Astrocyte (in vitro differentiated cells and primary cell): ENCODE data around the gene SMARCA4. TPM values are rescaled to one million over a fixed set of nuclear protein-coding genes. Genes with fewer than 3 reads are reported as not detected.
A peak's percentile ranks its signal among the peaks of the same experiment; 100 is the strongest.

Experiments used
- DNase-seq: peaks from one replicate; pipeline ENCODE4 v3.0.0-alpha.2; 2010; ENCODE audit warnings: low read depth
- FAIRE-seq: peaks from 2 replicates; lab custom pipeline; 2011; peaks lifted over from hg19 to GRCh38; lab: Jason Lieb, UNC
- H2AFZ ChIP-seq: 2 replicates; pipeline ENCODE4 v1.6.0; 2012; ENCODE audit warnings: low read depth, low read length, inconsistent platforms
- H3K27ac ChIP-seq: 2 replicates; pipeline ENCODE4 v1.5.1; 2011; ENCODE audit warnings: low read depth, low read length, inconsistent platforms
- H3K27me3 ChIP-seq: 2 replicates; pipeline ENCODE4 v1.6.0; 2011; ENCODE audit warnings: low read length, inconsistent platforms; ENCODE audit not compliant: insufficient read depth
- H3K36me3 ChIP-seq: 2 replicates; pipeline ENCODE4 v1.5.1; 2011; ENCODE audit warnings: low read length, inconsistent platforms; ENCODE audit not compliant: insufficient read depth
- H3K4me1 ChIP-seq: 2 replicates; pipeline ENCODE4 v1.5.1; 2011; ENCODE audit warnings: low read length, inconsistent platforms; ENCODE audit not compliant: insufficient read depth
- H3K4me2 ChIP-seq: 2 replicates; pipeline ENCODE4 v1.6.0; 2012; ENCODE audit warnings: low read length, inconsistent platforms
- H3K4me3 ChIP-seq: 2 replicates; pipeline ENCODE4 v1.5.1; 2011; ENCODE audit warnings: low read depth, mild to moderate bottlenecking, low read length, inconsistent platforms; ENCODE audit not compliant: insufficient read depth
- H3K79me2 ChIP-seq: 2 replicates; pipeline ENCODE4 v1.6.0; 2012; ENCODE audit warnings: mild to moderate bottlenecking, low read length, inconsistent platforms; ENCODE audit not compliant: insufficient read depth
- H3K9ac ChIP-seq: 2 replicates; pipeline ENCODE4 v1.6.0; 2012; ENCODE audit warnings: mild to moderate bottlenecking, low read length, inconsistent platforms
- H3K9me3 ChIP-seq: 2 replicates; pipeline ENCODE4 v1.5.1; 2012; ENCODE audit warnings: low read depth, mild to moderate bottlenecking, low read length, inconsistent platforms; ENCODE audit not compliant: insufficient read depth
- H4K20me1 ChIP-seq: 2 replicates; pipeline ENCODE4 v1.6.0; 2012; ENCODE audit warnings: low read length, inconsistent platforms; ENCODE audit not compliant: insufficient read depth
- H3K27ac Mint-ChIP-seq: one replicate; pipeline ENCODE4 v1.8.0; 2021; ENCODE audit warnings: mild to moderate bottlenecking, mixed read lengths; ENCODE audit not compliant: unreplicated experiment
- H3K27me3 Mint-ChIP-seq: one replicate; pipeline ENCODE4 v1.8.0; 2021; ENCODE audit warnings: low read depth, mixed read lengths; ENCODE audit not compliant: unreplicated experiment
- H3K36me3 Mint-ChIP-seq: one replicate; pipeline ENCODE4 v1.8.0; 2021; ENCODE audit warnings: low read depth, mixed read lengths; ENCODE audit not compliant: unreplicated experiment
- H3K4me1 Mint-ChIP-seq: one replicate; pipeline ENCODE4 v1.8.0; 2021; ENCODE audit warnings: low read depth, mixed read lengths; ENCODE audit not compliant: unreplicated experiment
- H3K4me3 Mint-ChIP-seq: one replicate; pipeline ENCODE4 v1.8.0; 2021; ENCODE audit warnings: mild to moderate bottlenecking, moderate library complexity, mixed read lengths; ENCODE audit not compliant: unreplicated experiment
- H3K9me3 Mint-ChIP-seq: one replicate; pipeline ENCODE4 v1.8.0; 2021; ENCODE audit warnings: mild to moderate bottlenecking, mixed read lengths; ENCODE audit not compliant: unreplicated experiment
- CTCF ChIP-seq: IDR thresholded peaks from 2 replicates; pipeline ENCODE4 v1.5.1; 2011; ENCODE audit warnings: low read depth, mild to moderate bottlenecking, inconsistent platforms, low read length, moderate library complexity; ENCODE audit not compliant: insufficient read depth
- EZH2 ChIP-seq: IDR thresholded peaks from 2 replicates; pipeline ENCODE4 v1.6.1; 2012; ENCODE audit warnings: mild to moderate bottlenecking, low read length, inconsistent platforms; ENCODE audit not compliant: insufficient read depth
- total RNA-seq: library from RNA; stranded (reverse); gene quantifications from 2 replicates; pipeline ENCODE4 v1.2.1, GENCODE V29; 2021

SMARCA4 gene
- total RNA-seq, 1 donor from 2014 or later = 159 TPM

- no peaks in the 10 kb centered on the region for H3K9me3 Mint-ChIP-seq
- H3K9me3 ChIP-seq = no peaks in the 10 kb centered on the region
- peak overlapping the region; percentile 97 for H3K4me2 ChIP-seq
- H4K20me1 ChIP-seq = peaks cover 55% of the 10 kb centered on the region
- no peak for TF ChIP-seq EZH2
- no peak for TF ChIP-seq CTCF
- H3K4me1 ChIP-seq = peaks cover 13% of the 10 kb centered on the region
- DNase-seq = no peak
- no peak overlapping the region for H3K27ac ChIP-seq
- H3K27me3 ChIP-seq = no peaks in the 10 kb centered on the region
- H3K79me2 ChIP-seq = peaks cover 74% of the 10 kb centered on the region
- no peak for FAIRE-seq
- no peak overlapping the region for H3K27ac Mint-ChIP-seq
- no peaks in the 10 kb centered on the region for H3K36me3 ChIP-seq
- peaks cover 2% of the 10 kb centered on the region for H3K36me3 Mint-ChIP-seq
- H3K27me3 Mint-ChIP-seq = no peaks in the 10 kb centered on the region
- H3K4me3 Mint-ChIP-seq = peak overlapping the region; percentile 97
- no peak overlapping the region for H2AFZ ChIP-seq
- no peak overlapping the region for H3K4me3 ChIP-seq
- peaks cover 13% of the 10 kb centered on the region for H3K4me1 Mint-ChIP-seq
- no peak overlapping the region for H3K9ac ChIP-seq
Measured at GRCh38 chr19:10962863-10963262, 2.0 kb downstream of the SMARCA4 start.

GRCh38 chr19:10963865-10964264, 3.0 kb downstream of the SMARCA4 start:
- no peak for FAIRE-seq
- no peak for DNase-seq
- Histone ChIP-seq H3K27me3 (no peaks in the 10 kb centered on the region), H3K9me3 (no peaks in the 10 kb centered on the region), H3K4me1 (peaks cover 16% of the 10 kb centered on the region), H2AFZ (no peak overlapping the region), H4K20me1 (peaks cover 64% of the 10 kb centered on the region), H3K4me3 (no peak overlapping the region), H3K9ac (no peak overlapping the region), H3K4me2 (no peak overlapping the region), H3K36me3 (no peaks in the 10 kb centered on the region), H3K79me2 (peaks cover 84% of the 10 kb centered on the region), H3K27ac (no peak overlapping the region)
- no peak for TF ChIP-seq CTCF
- TF ChIP-seq EZH2 = no peak
- no peaks in the 10 kb centered on the region for H3K9me3 Mint-ChIP-seq
- H3K27me3 Mint-ChIP-seq = no peaks in the 10 kb centered on the region
- H3K4me1 Mint-ChIP-seq = peaks cover 13% of the 10 kb centered on the region
- H3K4me3 Mint-ChIP-seq = no peak overlapping the region
- peaks cover 3% of the 10 kb centered on the region for H3K36me3 Mint-ChIP-seq
- no peak overlapping the region for H3K27ac Mint-ChIP-seq

GRCh38 chr19:10964903-10965302, 4.1 kb downstream of the SMARCA4 start:
- Histone ChIP-seq H3K4me2 (no peak overlapping the region), H3K9me3 (no peaks in the 10 kb centered on the region), H3K27ac (no peak overlapping the region), H3K27me3 (no peaks in the 10 kb centered on the region), H3K4me3 (no peak overlapping the region), H4K20me1 (peaks cover 73% of the 10 kb centered on the region), H3K4me1 (peaks cover 16% of the 10 kb centered on the region), H3K79me2 (peaks cover 93% of the 10 kb centered on the region), H3K36me3 (no peaks in the 10 kb centered on the region), H3K9ac (no peak overlapping the region), H2AFZ (no peak overlapping the region)
- Mint-ChIP-seq H3K36me3 (peaks cover 3% of the 10 kb centered on the region), H3K4me3 (no peak overlapping the region), H3K9me3 (no peaks in the 10 kb centered on the region), H3K27ac (no peak overlapping the region), H3K27me3 (no peaks in the 10 kb centered on the region), H3K4me1 (peaks cover 13% of the 10 kb centered on the region)
- FAIRE-seq (no peak), DNase-seq (no peak)
- TF ChIP-seq CTCF (no peak), EZH2 (no peak)
